ENCODE data around the gene SLC44A3.
"Not testable (repeated sequence)": the region's sequence is repeated elsewhere in the genome, so short reads cannot be mapped to it uniquely, and the experiment has no call there.

SLC44A3 gene

DNA sequence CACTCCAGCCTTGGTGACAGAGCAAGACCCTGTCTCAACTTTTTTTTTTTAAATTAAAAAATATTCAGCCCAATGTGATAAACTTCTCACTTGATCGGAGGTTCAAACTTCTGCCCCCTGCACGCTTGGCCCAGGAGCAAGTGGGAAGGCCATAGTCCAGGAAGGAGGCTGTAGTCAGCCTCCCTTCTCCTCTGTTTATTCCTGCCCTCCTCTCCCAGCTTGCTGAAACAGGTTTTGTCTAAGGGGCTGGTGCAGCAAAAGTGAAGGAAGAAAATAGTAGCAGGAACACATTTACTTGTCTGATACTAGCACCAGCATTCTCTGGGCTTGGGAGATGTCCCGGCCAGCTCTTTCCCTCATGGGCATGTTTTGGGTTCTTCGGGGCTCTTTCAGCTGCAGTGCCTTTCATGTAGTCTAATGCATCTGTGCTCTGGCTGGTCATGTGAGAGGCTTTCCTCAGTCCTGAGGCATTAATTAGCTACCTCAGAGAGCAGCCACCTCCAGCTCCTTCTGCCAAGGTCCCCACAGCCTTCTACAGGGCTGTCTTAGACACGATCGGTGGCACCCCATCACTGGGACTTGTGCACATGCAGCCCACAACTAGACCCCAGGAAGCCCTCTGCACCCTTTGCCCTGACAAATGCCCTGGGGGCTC, 12.9 kb downstream of the SLC44A3 start:
- in situ Hi-C loops (cut with MboI; ENCODE audit: low sequenced_read_pairs): no loop called here

DNA sequence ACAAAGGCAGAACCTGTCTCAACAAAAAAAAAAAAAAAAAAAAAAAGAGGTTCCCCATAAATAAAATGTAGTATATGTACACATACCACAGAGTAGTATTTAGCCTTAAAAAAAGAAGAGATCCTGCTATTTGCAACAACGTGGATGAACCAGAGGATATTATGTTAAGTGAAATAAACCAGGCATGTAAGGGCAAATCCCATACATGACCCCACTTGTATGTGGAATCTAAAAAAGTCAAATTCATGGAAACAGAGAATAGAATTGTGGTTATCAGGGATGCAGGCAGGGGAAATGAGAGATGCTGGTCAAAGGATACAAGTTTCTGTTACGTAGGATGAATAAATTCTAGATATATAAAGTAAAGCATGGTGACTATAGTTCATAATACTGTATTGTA, 16.7 kb downstream of the SLC44A3 start:
- in situ Hi-C loops (cut with MboI; ENCODE audit: low sequenced_read_pairs): no loop called here

DNA sequence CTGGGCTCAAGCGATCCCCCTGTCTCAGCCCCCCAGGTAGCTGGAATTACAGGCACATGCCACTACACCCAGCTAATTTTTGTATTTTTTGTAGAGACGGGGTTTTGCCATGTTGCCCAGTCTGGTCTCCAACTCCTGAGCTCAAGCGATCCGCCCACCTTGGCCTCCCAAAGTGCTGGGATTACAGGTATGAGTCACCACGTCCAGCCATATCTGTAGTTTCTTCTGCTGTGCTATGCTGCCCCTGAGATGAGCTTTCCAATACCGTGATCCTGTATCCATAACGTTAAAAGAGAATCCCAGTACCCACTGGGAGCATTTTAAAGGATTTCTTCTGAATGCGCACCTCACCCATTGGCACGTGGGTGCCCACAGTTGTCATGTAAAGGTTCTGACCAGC, 20.2 kb downstream of the SLC44A3 start:
- in situ Hi-C loops (cut with MboI; ENCODE audit: low sequenced_read_pairs): not testable (repeated sequence)

DNA sequence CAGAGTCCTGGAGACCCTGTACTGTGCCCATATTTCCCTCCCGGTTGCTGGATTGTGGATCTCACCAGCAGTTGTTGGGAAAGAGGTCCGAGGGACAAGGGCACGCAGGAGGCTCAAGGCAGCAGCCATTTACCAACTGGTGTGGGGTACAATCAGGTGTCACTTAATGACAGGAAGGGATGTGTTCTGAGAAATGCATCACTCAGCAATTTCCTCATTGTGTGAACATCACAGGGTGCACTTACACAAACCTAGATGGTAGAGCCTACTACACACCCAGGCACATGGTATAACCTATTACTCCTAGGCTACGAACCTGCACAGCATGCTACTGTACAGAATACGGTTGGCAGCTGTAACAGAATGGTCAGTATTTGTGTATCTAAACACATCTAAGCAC, 20.7 kb downstream of the SLC44A3 start:
- in situ Hi-C loops (cut with MboI; ENCODE audit: low sequenced_read_pairs): no loop called here

DNA sequence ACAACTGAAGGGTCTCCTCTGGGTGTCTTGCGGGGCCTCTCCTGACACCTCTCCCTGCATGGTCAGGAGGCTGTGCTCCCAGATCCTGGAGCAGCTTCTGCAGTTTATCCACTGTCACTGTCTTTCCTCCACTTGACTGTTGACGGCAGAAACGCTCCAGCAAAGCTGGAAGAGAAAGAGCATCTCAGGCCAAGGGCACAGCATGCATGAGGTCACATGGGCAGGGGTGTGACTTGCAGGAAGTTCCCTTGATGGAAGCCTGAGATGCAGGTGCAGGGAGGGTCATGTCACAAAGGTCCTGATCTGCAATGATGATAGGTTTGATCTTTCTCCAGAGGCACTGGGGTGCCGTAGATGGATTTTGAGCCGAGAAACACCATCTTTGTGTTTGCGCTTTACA, 23.3 kb downstream of the SLC44A3 start:
- in situ Hi-C loops (cut with MboI; ENCODE audit: low sequenced_read_pairs): no loop called here

DNA sequence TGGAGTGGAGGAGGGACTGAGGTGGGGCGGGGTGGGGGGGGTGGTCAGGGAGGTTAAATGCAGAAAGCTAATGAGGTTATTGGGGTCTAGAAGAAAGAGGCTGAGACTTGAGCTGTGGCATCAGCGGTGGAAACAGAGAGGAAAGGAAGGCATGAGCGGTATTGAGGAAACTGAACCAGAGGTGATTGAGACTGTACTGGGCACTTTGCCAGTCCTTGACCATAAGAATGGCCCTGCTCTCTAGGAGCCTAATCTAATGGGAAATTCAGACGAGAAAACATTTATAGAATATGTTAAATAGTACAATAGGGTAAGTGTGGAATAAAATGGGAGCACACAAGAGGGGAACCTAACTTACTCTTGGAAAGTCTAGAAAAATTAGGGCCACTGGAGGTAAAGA, 23.7 kb downstream of the SLC44A3 start:
- in situ Hi-C loops (cut with MboI; ENCODE audit: low sequenced_read_pairs): no loop called here

DNA sequence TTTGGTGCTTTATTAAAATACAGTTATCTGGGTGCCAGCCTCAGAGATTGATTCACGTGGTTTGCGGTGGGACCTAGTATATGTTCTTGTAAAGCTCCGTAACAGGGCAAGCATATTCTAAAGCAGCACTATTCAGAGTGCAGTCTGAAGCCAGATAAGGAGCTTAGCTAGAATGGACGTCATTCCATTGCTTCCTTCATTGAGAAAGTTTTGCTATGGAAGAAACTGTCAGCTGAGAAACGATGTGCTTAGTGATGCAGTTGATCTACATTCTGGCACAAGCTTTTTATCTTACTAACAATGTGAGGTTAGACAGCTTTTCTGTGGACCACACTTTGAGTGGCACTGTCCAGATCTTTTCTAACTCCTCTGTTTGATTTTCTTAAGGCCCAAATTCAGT, 26.2 kb downstream of the SLC44A3 start:
- in situ Hi-C loops (cut with MboI; ENCODE audit: low sequenced_read_pairs): no loop called here

DNA sequence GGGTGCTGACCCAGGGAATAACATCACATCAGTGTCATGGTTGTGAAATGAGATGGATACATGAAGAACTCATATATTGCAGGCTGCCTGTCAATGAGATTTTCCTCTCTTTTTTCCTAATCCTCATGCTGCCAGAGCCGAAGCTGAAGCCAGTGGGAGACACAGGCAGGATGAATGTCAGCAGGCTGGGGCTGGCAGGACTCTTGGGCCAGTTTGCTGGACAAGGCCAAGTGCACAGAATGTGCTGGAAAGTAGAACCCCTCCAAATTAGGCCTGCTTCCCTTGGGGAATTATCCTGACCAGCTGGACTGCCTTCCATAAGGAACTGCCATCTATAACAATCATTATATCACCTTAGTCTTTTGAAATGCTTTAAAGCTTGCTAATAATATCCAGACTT, 31.4 kb downstream of the SLC44A3 start:
- in situ Hi-C loops (cut with MboI; ENCODE audit: low sequenced_read_pairs): loop anchor here (5.0 to 25.0 kb wide), 2 partner anchors 191 to 386 kb away; partner anchors contain the start of gene RWDD3

DNA sequence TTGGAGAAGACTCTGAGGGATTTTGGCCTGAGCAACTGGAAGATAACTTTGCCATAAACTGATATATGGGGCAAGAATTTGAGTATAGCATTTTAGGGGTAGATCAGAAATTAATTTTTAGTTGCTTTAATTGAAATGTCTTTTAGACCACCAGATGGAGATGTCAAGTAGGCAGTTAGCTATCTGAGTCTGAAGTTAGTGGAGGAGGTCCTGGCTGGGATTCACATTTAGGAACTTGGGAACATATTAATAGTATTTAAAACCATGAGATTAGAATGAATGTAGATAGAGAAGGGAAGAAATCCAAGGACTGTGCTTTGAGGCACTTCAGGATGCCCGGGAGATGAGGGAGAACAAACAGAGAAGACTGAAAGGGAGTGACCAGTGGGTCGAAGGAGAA, 32.6 kb downstream of the SLC44A3 start:
- in situ Hi-C loops (cut with MboI; ENCODE audit: low sequenced_read_pairs): loop anchor here (5.0 to 25.0 kb wide), 2 partner anchors 190 to 385 kb away; partner anchors contain the start of gene RWDD3

DNA sequence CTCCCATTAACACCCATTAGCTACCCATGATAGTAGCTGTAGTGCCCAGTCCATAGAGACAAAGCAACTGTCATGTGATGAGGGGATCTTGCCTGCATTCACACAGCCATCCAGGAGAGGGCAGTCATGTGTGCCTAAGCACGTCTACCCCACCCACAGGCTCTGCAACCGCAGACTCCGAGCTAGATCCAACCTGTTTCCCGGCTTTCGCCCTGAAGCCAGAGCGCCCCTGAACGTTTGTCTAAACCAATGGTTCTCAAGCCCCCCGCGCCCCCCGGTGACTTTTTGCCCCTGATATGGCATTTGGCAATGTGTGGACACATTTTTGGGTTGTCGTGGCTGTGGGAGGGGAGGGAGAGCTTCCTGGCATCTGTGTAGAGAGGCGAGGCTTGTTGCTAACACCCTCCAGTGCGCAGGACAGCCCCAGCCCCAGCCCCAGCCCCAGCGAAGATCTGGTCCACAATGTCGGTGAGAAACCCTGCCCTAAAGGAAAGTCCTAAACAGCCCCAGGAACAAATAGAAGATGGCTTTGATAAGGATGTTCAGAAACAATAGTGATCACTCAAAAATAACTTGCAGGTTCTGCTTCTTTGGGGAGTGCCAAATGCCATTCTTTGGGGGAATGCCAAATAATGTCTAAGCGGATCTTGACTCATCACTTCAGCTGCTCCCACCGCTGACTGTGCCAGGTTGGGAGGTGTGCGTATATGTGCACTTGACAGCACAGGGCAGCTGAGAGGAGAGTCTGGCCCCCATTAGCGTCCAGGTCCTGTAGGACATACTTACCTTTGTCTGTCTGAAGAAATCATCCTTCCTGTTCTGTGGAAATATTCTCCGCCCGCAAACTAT, 34.5 kb downstream of the SLC44A3 start:
- in situ Hi-C loops (cut with MboI; ENCODE audit: low sequenced_read_pairs): loop anchor here (5.0 to 25.0 kb wide), 2 partner anchors 188 to 383 kb away; partner anchors contain the start of gene RWDD3

DNA sequence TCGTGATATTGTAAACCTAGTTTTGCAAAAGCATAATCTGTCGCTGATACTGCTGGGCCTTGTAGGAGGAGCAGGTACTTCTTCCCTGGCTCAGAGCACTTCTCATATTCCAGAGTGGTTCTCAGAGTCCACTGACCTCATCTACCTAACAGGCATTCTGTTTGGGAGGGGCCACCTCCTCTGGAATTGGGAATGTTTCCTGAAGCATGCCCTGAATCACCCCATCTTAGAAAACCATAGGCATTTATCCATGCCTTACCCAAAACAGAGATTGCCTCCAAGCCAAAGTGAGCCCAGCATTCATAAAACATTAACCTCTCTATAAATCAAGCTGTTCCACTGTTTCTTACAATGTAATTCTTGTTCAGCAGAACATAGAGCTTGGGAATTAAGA, 35.1 kb downstream of the SLC44A3 start:
- in situ Hi-C loops (cut with MboI; ENCODE audit: low sequenced_read_pairs): loop anchor here (25.0 kb wide), 1 partner anchor 382 kb away; the partner anchor contains the start of gene RWDD3

DNA sequence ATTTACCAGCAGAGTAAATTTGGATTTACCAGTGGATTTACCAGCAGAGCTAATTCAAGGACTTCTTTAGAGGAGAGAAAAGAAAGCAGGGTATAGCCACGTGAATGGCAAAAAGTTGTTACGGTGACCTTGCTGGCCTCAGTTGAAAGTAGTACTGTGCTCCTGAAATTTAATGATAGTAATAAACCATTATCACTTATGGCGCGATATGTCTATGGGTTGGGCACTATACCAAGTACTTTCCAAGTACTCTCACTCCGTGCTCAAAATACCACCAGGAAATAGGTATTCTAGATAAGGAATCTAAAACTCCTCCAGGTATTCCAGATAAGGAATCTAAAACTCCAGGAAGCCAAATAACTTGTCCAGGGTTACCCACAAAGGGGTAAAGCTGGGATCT, 35.8 kb downstream of the SLC44A3 start:
- in situ Hi-C loops (cut with MboI; ENCODE audit: low sequenced_read_pairs): loop anchor here (25.0 kb wide), 1 partner anchor 381 kb away; the partner anchor contains the start of gene RWDD3

DNA sequence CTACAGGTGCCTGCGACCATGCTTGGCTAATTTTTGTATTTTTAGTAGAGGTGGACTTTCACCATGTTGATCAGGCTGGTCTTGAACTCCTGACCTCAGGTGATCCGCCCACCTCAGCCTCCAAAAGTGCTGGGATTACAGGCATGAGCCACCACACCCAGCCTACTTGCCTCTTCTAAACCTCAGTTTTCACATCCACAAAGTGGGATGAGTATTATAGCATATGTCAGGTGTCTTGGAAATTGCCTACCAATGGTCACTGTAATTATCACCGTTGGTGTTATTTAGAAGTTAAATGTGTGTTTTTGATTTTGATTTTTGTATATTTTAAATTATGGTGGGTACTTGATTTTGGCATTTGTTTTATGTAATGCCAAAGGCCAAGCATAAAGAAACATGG, 36.7 kb downstream of the SLC44A3 start:
- in situ Hi-C loops (cut with MboI; ENCODE audit: low sequenced_read_pairs): loop anchor here (25.0 kb wide), 1 partner anchor 380 kb away; the partner anchor contains the start of gene RWDD3

DNA sequence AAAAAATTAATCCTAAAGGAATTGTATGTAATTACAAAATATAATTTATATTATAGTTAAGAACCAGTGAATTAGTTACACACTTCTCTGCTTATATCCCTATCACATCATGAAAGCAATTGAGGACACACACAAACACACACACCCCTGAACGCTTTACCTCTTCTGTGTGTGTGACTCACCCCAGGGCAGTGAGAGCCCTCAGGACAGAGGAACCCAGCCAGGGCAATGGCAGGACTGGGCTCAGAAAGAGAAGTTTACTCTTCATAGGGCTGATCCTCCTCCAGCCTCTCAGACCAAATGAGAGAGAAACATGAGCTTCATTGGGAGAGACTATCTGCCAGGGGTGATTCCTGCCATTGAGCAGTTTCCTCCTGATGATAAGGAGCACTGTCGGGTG, 38.1 kb downstream of the SLC44A3 start:
- in situ Hi-C loops (cut with MboI; ENCODE audit: low sequenced_read_pairs): loop anchor here (25.0 kb wide), 1 partner anchor 379 kb away; the partner anchor contains the start of gene RWDD3

DNA sequence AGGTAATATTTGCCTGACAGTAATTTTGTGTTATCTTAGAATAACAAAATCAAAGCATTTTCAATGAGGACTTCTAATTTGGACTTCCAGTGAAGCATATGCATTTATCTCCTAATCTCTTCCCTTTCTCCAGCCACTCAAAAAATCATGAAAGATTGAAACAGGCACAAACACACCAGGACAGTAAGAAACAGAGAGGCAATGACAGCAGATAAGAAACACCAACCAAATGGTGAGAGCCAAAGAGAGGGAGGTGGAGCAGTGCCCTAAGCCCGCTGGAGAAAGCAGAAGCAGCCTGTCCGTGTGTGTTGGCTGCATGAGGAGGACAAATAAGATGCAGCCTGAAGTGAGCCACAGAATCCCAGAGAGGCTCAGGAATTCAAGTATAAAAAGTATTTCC, 39.0 kb downstream of the SLC44A3 start:
- in situ Hi-C loops (cut with MboI; ENCODE audit: low sequenced_read_pairs): loop anchor here (25.0 kb wide), 1 partner anchor 378 kb away; the partner anchor contains the start of gene RWDD3

DNA sequence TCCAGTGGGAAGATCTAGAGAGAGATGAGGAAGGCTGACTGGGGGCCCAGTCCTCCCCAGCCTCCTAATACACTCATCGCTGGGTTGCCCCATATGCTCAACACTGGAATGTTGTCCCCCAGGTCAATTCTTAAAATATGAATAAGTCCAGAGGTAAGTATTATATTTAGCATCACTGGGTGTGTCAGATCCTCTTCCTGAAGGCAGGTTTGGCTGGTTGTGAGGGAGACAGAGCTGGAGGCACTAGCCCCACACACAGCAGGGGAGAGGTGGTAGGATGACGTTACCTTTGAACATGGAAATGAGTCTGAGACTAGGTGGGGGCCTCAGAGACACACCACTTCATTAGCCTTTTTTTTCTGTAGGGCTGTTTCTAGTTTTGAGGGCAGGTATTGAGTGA, 42.6 kb downstream of the SLC44A3 start:
- in situ Hi-C loops (cut with MboI; ENCODE audit: low sequenced_read_pairs): loop anchor here (25.0 kb wide), 1 partner anchor 375 kb away; the partner anchor contains the start of gene RWDD3

DNA sequence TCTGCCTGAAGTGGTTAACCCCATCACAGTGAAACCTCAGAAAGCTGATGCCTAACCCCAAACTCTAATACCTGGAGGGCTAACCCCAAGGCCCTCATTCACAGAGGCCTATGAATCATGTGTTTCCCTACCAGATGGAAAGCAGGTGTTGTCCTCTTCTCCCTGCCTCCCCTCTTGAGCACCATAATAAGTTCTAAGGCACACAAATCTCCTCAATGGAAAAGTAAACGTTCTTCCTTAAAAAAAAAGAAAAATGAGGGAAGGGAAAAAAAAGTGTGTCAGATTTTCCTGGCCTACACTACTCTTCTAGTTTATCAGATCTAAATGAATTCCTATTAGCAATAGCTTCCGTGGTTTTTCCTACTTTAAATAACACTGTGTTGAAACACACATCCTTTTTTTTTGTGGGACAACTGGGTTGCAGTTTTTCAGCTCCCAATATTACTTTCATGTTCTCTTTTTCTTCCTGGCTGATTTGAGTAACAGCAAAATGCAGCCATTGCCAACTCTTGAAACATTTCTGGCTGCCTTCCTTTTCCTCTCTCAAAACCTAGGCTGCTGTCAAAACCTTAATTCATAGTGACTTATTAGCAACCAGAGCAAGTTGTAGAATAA, 43.2 kb downstream of the SLC44A3 start:
- in situ Hi-C loops (cut with MboI; ENCODE audit: low sequenced_read_pairs): loop anchor here (25.0 kb wide), 1 partner anchor 374 kb away; the partner anchor contains the start of gene RWDD3

DNA sequence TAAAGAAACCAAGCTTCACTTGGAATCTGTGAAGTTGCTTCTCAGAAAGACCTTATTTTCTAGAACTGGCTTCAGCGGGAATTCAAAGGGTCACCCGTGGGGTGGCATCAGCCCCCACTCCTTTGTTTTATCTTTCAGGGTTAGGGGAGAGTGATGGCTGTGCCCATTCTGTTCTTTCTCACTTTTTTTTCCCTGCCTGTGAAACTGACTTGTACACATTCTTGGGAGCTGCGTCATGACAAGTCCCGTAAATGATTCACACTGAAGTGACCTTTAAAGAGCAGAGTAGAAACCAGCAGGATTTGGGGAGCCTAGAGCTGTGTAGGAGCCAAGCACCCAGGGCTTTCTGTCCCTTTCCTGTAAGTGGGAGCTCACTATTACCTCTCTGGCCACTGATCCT, 43.8 kb downstream of the SLC44A3 start:
- in situ Hi-C loops (cut with MboI; ENCODE audit: low sequenced_read_pairs): loop anchor here (25.0 kb wide), 1 partner anchor 373 kb away; the partner anchor contains the start of gene RWDD3

DNA sequence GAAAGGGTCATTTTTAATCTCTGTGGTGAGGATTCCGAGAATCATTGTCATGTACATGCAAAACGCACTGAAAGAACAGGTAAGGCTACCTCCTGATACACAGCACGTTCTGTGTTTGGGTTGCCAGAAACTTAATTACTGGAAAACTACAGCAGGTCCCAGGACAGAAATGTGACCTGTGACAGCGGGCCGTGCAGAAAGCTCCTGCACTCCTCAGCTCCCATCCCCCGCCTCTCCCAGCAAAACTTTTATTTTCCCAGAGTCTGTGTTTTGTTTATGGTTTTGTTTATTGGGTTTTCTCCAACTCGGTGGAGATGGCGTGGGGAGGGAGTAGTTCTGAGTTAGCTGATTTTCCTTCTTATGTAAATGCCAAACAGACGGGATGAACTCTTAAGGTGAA, 44.7 kb downstream of the SLC44A3 start:
- in situ Hi-C loops (cut with MboI; ENCODE audit: low sequenced_read_pairs): loop anchor here (25.0 kb wide), 1 partner anchor 372 kb away; the partner anchor contains the start of gene RWDD3

DNA sequence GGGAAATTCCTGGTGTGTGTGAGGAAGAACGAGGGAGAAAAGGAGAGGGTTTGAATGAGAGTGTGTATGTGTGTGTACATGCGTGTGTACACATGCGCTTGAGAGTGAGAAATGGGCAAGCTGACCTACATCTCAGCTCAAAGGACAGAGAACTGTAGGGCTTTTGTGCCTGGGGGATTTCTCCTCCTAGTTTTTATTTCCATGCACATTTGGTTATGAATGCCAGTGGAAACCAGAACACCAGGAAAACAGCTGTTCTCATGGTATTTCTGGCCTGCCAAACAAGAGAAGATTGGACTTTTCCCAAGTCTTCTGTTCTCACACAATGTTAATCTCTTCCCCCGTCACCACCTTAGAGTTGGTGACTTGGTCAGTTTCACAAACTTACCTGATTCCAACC, 45.2 kb downstream of the SLC44A3 start:
- in situ Hi-C loops (cut with MboI; ENCODE audit: low sequenced_read_pairs): loop anchor here (25.0 kb wide), 1 partner anchor 372 kb away; the partner anchor contains the start of gene RWDD3
